RKO (cell line): ENCODE data around the gene SNX9.
"Not testable (repeated sequence)": the region's sequence is repeated elsewhere in the genome, so short reads cannot be mapped to it uniquely, and the experiment has no call there.

Experiments
- DNase-seq: peaks from one replicate; pipeline ENCODE4 v3.0.0-alpha.2; 2016; ENCODE audit warnings: low spot score

Gene SNX9

DNA sequence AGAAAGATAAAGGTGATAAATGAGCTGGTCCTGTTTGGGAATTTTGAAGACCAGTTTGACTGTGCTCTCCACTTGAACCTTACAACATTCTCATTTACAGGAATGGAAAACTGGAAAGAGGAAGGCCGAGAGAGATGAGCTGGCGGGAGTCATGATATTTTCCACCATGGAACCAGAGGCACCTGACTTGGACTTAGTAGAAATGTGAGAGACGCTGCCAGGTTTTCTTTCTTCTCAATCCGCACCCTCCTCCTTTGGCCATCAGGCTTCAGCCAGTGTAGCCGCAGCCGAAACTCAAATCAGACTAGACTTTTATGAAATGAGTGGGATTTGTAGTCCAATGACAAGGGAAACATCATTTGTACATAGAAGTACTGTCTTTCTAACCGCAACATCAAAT is 104.0 kb downstream of the SNX9 start:
- DNase-seq: no peak

GRCh38 chr6:157928428-157928827 is 105.4 kb downstream of the SNX9 start:
- DNase-seq: no peak

- no peak for DNase-seq
Observed at GRCh38 chr6:157929076-157929475, 106.0 kb downstream of the SNX9 start.

- no peak for DNase-seq
Observed at GRCh38 chr6:157929765-157930319, 106.8 kb downstream of the SNX9 start.

DNA sequence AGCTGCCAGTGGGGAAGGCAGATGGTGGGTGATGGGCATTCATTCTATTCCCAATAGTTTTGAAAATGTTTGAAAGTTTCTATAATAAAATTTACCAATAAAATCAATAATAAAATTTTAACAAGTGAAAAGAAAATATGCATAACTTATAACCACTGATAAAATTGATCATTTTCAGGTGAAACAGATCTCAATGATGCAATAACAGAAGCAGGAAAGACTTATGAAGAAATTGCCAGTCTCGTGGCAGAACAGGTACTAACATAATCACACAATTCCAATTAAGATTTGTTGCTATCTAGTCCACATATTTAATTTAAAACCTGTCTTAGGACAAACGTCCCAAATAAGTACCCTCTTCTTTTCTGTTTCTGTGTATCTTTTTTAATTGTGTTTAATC is 112.7 kb downstream of the SNX9 start:
- DNase-seq: no peak

GRCh38 chr6:157937318-157937717 is 114.3 kb downstream of the SNX9 start:
- DNase-seq: no peak

DNA sequence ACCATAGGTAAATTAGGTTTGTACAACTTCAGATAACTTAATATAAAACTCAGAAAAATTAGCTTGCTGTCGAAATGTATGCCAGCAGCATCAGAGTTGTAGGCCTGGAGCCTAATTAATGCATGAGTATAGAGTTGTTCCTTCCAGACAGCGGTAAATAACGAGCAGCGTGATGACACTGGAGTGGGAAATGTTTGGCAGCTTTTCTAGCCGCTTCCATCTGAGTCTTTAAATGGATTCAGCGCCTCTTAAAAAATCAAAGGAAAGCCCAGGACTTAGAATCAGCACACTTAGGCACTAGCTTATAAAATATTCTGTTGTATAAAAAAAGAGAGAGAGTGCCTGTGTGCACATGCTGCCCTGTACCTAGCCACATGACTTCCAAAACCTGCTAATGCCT is 114.9 kb downstream of the SNX9 start:
- DNase-seq: no peak

DNA sequence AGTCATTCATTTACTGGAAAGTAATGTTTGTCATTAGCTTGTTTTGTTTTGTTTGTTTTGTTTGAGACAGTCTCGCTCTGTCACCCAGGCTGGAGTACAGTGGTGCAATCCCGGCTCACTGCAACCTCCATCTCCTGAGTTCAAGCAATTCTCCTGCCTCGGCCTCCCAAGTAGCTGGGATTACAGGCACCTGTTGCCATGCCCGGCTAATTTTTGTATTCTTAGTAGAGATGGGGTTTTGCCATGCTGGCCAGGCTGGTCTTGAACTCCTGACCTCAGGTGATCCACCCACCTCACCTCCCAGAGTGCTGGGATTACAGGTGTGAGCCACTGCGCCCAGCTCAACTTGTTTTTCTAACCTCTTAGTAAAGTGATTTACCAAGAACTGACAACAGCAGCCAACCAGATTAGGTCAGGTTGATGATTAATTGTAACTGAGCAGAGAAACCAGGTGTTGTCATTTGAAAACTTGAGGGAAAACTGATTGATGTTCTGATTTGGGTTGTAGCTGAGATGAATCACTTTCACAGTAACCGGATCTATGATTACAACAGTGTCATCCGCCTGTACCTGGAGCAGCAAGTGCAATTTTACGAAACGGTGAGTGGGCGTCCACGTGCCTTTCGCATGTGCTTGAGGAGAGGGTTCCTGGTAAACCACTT is 117.5 kb downstream of the SNX9 start:
- not testable (repeated sequence) for DNase-seq

GRCh38 chr6:157941101-157941863 is 118.2 kb downstream of the SNX9 start:
- no peak for DNase-seq

- no peak for DNase-seq
Observed at GRCh38 chr6:157942351-157942750, 119.3 kb downstream of the SNX9 start.

DNA sequence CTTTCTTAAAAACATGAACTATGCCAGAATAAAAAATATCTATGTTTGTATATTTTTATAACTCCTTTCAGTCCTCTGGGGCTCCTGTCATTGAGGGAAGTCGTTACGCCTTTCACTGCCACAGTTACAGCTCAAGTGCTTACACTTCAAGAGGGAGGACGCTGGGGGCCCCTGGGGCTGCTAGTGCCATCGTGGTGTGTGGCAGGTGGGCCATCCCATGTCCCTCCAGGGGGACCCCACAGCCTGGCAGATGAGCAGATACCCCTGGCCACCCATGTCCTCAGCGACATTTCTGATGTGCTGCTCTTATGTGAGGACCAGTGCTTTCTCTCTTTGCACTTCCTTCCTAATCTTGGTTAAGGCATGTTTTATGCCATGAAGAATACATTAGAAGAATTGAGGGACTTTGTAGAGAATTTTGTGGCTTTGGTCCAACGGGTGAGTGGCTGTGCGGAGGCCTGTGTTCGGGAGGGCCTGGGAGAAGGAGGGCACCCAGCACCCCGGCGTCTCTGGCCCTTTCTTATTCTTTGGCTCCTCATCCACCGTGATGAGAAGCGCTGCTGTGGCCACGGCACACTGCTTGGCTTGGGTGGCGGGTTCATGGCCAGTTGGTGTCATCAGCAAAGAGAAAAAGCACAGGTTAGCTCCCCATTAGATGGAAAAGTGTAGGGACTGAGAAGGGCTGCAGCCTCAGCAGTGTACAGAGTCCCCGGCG is 120.4 kb downstream of the SNX9 start:
- no peak for DNase-seq

GRCh38 chr6:157943964-157944283 is 120.9 kb downstream of the SNX9 start:
- DNase-seq: no peak

GRCh38 chr6:157944983-157945931 is 122.2 kb downstream of the SNX9 start:
- DNase-seq: no peak

GRCh38 chr6:157946053-157946617 is 123.1 kb downstream of the SNX9 start:
- no peak for DNase-seq

DNA sequence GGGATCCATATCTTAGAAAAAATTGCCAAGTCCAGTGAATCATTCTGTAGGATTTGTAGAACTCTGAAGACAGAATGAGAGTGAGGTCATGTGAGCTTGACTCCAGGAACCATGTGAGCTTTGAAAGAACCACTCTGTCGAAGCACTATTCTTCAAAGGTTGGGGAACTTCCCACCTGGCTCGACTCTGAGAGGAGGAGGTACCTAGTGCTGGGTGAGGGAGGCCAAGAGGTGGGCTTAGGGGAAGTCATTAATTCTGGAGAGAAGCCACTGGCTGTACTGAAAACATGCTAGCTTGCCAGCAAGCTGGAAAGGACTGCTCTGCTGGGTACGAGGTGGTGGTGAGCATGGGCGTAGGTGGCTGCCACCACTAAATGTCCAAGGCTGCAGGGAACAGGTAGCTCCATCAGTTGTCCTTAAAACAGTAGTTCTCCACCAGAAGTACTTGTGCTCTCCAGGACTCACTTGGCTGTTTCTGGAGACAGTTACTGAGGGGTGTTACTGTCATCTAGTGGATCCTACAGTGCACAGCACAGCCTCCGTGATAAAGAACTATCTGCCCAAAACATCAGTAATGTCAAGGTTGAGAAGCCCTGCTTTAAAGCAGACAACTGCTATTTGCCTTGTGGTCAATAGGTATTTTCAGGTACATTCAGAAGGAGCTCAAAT is 124.0 kb downstream of the SNX9 start:
- DNase-seq: peak; percentile 45

GRCh38 chr6:157950899-157951298 is 127.9 kb downstream of the SNX9 start:
- not testable (repeated sequence) for DNase-seq

DNA sequence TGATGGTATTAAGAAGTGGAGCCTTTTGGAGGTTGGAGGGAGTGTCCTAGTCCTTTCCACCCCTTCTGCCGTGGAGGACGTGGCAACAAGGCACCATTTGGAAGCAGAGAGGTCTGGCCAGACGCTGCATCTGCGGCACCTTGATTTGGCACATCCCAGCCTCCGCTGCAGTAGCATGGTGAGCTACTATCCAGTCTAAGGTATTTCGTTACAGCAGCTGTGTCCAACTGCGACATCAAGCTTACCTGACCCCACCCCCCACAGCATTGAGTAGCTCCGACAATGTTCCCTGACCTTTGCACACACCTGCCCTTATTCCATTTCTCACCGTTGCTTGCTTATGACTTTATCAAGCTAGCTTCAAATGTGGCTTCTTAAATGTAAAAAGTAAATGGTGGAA is 128.8 kb downstream of the SNX9 start:
- DNase-seq: no peak

DNA sequence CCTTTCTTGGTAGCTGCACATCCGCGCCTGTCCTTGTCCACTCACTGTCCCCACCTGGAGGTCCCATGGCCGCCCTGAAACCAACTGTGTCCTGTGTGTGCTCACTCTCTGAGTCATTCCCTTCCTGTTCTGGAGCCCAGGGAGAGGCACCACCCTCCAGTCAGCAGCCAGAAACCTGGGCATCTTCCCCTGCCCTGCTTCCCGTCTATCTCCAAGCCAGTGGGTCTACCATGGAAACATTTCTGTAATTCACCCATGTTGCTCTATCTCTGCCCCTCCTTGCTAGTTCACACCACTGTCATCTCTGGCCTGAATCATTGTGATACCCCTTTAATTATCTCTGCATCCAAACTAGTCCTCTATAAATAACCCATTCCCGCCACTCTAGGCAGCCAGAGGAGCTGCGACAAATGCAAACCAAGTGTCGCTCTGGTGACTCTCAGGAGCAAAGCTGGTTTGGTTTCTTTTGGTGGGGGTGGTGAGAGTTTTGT is 129.9 kb downstream of the SNX9 start:
- no peak for DNase-seq

GRCh38 chr6:157953580-157954091 is 130.6 kb downstream of the SNX9 start:
- DNase-seq: no peak
